ENCODE measurements around the gene TCF19. TPM values are rescaled to one million over a fixed set of nuclear protein-coding genes. Genes with fewer than 3 reads are reported as not detected.

TCF19 gene
- total and polyA plus RNA-seq, 10 of the 15 experiments (the other 5 are each of a cell fraction or from before 2014, with no cell fraction given): 7.7 to 103 (median 53.3) TPM

GRCh38 chr6:31126396-31127175, 31.8 kb upstream of the TCF19 start (continued):
- TF ChIP-seq SUZ12 (IDR thresholded peaks at IDR 0.05; ENCODE audit: unreplicated experiment): no peak
- TF ChIP-seq, protein P1, sequence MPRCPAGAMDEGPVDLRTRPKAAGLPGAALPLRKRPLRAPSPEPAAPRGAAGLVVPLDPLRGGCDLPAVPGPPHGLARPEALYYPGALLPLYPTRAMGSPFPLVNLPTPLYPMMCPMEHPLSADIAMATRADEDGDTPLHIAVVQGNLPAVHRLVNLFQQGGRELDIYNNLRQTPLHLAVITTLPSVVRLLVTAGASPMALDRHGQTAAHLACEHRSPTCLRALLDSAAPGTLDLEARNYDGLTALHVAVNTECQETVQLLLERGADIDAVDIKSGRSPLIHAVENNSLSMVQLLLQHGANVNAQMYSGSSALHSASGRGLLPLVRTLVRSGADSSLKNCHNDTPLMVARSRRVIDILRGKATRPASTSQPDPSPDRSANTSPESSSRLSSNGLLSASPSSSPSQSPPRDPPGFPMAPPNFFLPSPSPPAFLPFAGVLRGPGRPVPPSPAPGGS (IDR thresholded peaks at IDR 0.05; ENCODE audit: borderline replicate concordance, insufficient read depth, low read depth, low read length, poor library complexity, severe bottlenecking): no peak

GRCh38 chr6:31128093-31128676, 30.2 kb upstream of the TCF19 start:
- H3K9ac ChIP-seq (ENCODE audit: control insufficient read depth, insufficient read depth, low read length): no peak overlapping the region
- no peaks in the 10 kb centered on the region for H3K36me3 ChIP-seq (ENCODE audit: control insufficient read depth in 2 of 2, insufficient read depth in 2 of 2, low read length in 1 of 2)
- 0 out of 2 replicates have a peak, but pooled peaks have one; percentile 41 for TF ChIP-seq YY1 (IDR thresholded peaks at IDR 0.05; ENCODE audit: low read depth, low read length)
- peak; percentile 56; the same call in 1 of the 2 replicates for TF ChIP-seq SMC3 (IDR thresholded peaks at IDR 0.05; ENCODE audit: borderline replicate concordance, low read length)
- TF ChIP-seq TBL1XR1 (IDR thresholded peaks at IDR 0.05; ENCODE audit: low read depth, low read length): no peak
- no peak for TF ChIP-seq PML (IDR thresholded peaks at IDR 0.05; ENCODE audit: low read length)
- TF ChIP-seq, protein P2, sequence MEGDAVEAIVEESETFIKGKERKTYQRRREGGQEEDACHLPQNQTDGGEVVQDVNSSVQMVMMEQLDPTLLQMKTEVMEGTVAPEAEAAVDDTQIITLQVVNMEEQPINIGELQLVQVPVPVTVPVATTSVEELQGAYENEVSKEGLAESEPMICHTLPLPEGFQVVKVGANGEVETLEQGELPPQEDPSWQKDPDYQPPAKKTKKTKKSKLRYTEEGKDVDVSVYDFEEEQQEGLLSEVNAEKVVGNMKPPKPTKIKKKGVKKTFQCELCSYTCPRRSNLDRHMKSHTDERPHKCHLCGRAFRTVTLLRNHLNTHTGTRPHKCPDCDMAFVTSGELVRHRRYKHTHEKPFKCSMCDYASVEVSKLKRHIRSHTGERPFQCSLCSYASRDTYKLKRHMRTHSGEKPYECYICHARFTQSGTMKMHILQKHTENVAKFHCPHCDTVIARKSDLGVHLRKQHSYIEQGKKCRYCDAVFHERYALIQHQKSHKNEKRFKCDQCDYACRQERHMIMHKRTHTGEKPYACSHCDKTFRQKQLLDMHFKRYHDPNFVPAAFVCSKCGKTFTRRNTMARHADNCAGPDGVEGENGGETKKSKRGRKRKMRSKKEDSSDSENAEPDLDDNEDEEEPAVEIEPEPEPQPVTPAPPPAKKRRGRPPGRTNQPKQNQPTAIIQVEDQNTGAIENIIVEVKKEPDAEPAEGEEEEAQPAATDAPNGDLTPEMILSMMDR (IDR thresholded peaks at IDR 0.05 in 2 of 3, conservative IDR thresholded peaks at IDR 0.05 in 1 of 3; ENCODE audit: control insufficient read depth in 2 of 3, extremely low read depth in 1 of 3, insufficient read depth in 1 of 3, low read depth in 3 of 3, low read length in 3 of 3): peak; percentile 80 to 90 (median 82)
- TF ChIP-seq RBBP5 (conservative IDR thresholded peaks at IDR 0.05): no peak
- no peak for TF ChIP-seq SUZ12 (IDR thresholded peaks at IDR 0.05; ENCODE audit: unreplicated experiment)
- TF ChIP-seq RAD21 (IDR thresholded peaks at IDR 0.05; ENCODE audit: insufficient read depth, low read depth, low read length): peak; percentile 30; the same call in 1 of the 2 replicates
- no peak for TF ChIP-seq CBX3 (IDR thresholded peaks at IDR 0.05; ENCODE audit: borderline replicate concordance, low read depth)
- TF ChIP-seq, protein P3, sequence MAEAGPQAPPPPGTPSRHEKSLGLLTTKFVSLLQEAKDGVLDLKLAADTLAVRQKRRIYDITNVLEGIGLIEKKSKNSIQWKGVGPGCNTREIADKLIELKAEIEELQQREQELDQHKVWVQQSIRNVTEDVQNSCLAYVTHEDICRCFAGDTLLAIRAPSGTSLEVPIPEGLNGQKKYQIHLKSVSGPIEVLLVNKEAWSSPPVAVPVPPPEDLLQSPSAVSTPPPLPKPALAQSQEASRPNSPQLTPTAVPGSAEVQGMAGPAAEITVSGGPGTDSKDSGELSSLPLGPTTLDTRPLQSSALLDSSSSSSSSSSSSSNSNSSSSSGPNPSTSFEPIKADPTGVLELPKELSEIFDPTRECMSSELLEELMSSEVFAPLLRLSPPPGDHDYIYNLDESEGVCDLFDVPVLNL (IDR thresholded peaks at IDR 0.05; ENCODE audit: low read depth, low read length): no peak
- no peak for TF ChIP-seq NR2C2 (IDR thresholded peaks at IDR 0.05; ENCODE audit: borderline replicate concordance, control insufficient read depth, insufficient read length, low read depth)
- TF ChIP-seq CHD2 (IDR thresholded peaks at IDR 0.05; ENCODE audit: borderline replicate concordance, low read depth, low read length): no peak
- no peak for TF ChIP-seq NR2F1 (conservative IDR thresholded peaks at IDR 0.05)
- no peak for TF ChIP-seq SMAD1 (IDR thresholded peaks at IDR 0.05; ENCODE audit: low read depth, partially characterized antibody)
- TF ChIP-seq ZNF207 (IDR thresholded peaks at IDR 0.05; ENCODE audit: borderline replicate concordance): no peak
- CTCF ChIA-PET: interaction anchor here (0.7 to 22.9 kb wide), 21 partner anchors 9 to 776 kb away, joined by 3 to 326 read pairs (median 4); partner anchors contain the start of genes C6orf15, CCHCR1, PSORS1C2 and TCF19
- intact Hi-C loops (cut with micrococcal nuclease; ENCODE audit: unreplicated experiment) (no loop called here), in situ Hi-C loops (cut with MboI) (no loop called here)
- peak; percentile 81 for ATAC-seq
- no peaks in the 10 kb centered on the region; the same call in 1 of the 2 replicates for H3K4me1 ChIP-seq (ENCODE audit: control insufficient read depth, insufficient read depth, low read length)
- WGBS (ENCODE audit: insufficient coverage, insufficient replicate concordance, low lambda C conversion rate, missing lambda C conversion rate): under 1% methylated on average over 8 of the region's 8 CpGs
- FAIRE-seq: peak; percentile 91
- no peaks in the 10 kb centered on the region for H3K79me2 ChIP-seq (ENCODE audit: control insufficient read depth, insufficient read depth, low read length)
- POLR2A ChIA-PET: interaction anchor here (1.2 kb wide), 1 partner anchor 59 kb away, joined by 4 read pairs; no protein-coding TSS in a partner anchor
- no peaks in the 10 kb centered on the region for H4K20me1 ChIP-seq (ENCODE audit: control insufficient read depth, insufficient read depth)
- no peak overlapping the region for H3K4me2 ChIP-seq (ENCODE audit: control insufficient read depth, insufficient read depth)
- H3K9me3 ChIP-seq (replicated peaks; ENCODE audit: control insufficient read depth, insufficient read depth, low read length): no peaks in the 10 kb centered on the region
- no peaks in the 10 kb centered on the region; a peak in 4 of 4 replicates for H3K27me3 ChIP-seq (replicated peaks in 1 of 2; ENCODE audit: control insufficient read depth in 2 of 2, insufficient read depth in 2 of 2, low read length in 1 of 2)
- no peak overlapping the region for H2AFZ ChIP-seq (ENCODE audit: control insufficient read depth, low read depth, low read length)
- H3K27ac ChIP-seq (ENCODE audit: control insufficient read depth, insufficient read depth): no peak overlapping the region
- peak; percentile 13 for DNase-seq (ENCODE audit: low read depth, low spot score)
- H3K4me3 ChIP-seq: no peak overlapping the region
- no TSS peak for BruUV-seq (replicated peaks)
- SMC1A ChIA-PET (ENCODE audit: uncharacterized antibody, unreplicated experiment): interaction anchor here (0.9 to 2.9 kb wide), 7 partner anchors 8 to 214 kb away, joined by 3 to 8 read pairs (median 3); partner anchors contain the start of gene VARS2
- RAD21 ChIA-PET (ENCODE audit: unreplicated experiment): interaction anchor here (0.7 to 1.5 kb wide), 4 partner anchors 9 to 228 kb away, joined by 3 to 4 read pairs (median 3); no protein-coding TSS in a partner anchor

Measured in GM12878 (cell line).